ENCODE data around the gene EARS2. TPM values are rescaled to one million over a fixed set of nuclear protein-coding genes. Genes with fewer than 3 reads are reported as not detected.

Gene EARS2
- total RNA-seq (10 to 100 TPM; 16.3 to 22.9 TPM), polyA plus RNA-seq (ENCODE audit: insufficient read length in 6 of 6) (10 to 100 TPM; 21.9 to 27.8 (median 23.6) TPM)
- long read RNA-seq, donor 1, transcript EARS2-201 (9 exons, 3,961 nt) = major isoform, 5 of 7 reads
- long read RNA-seq, donor 1, partial matches to known transcripts = 0 of 7 reads
- long read RNA-seq, donor 1, other reads (novel, unspliced or antisense) = 0 of 7 reads
- long read RNA-seq, donor 2, partial matches to known transcripts = 0 of 3 reads
- long read RNA-seq, donor 2, other reads (novel, unspliced or antisense) = 0 of 3 reads
- long read RNA-seq, donor 3, transcript EARS2-201 (9 exons, 3,961 nt) = major isoform, 7 of 11 reads
- long read RNA-seq, donor 3, partial matches to known transcripts = 0 of 11 reads
- long read RNA-seq, donor 3, other reads (novel, unspliced or antisense) = 0 of 11 reads
- long read RNA-seq, donor 4, partial matches to known transcripts = 1 of 7 reads
- long read RNA-seq, donor 4, other reads (novel, unspliced or antisense) = 1 of 7 reads
- long read RNA-seq, donor 5, partial matches to known transcripts = 7 of 20 reads
- long read RNA-seq, donor 5, other reads (novel, unspliced or antisense) = 11 of 20 reads
- long read RNA-seq, donor 6, transcript EARS2-201 (9 exons, 3,961 nt) = major isoform, 5 of 6 reads
- long read RNA-seq, donor 6, partial matches to known transcripts = 0 of 6 reads
- long read RNA-seq, donor 6, other reads (novel, unspliced or antisense) = 0 of 6 reads
- long read RNA-seq, donor 7, partial matches to known transcripts = 0 of 4 reads
- long read RNA-seq, donor 7, other reads (novel, unspliced or antisense) = 0 of 4 reads
- long read RNA-seq, donor 8, transcript EARS2-201 (9 exons, 3,961 nt) = major isoform, 5 of 45 reads
- long read RNA-seq, donor 8, partial matches to known transcripts = 23 of 45 reads
- long read RNA-seq, donor 8, other reads (novel, unspliced or antisense) = 13 of 45 reads
- long read RNA-seq, donor 9, partial matches to known transcripts = 0 of 1 reads
- long read RNA-seq, donor 9, other reads (novel, unspliced or antisense) = 0 of 1 reads
- long read RNA-seq, donor 10, partial matches to known transcripts = 2 of 9 reads
- long read RNA-seq, donor 10, other reads (novel, unspliced or antisense) = 1 of 9 reads
- long read RNA-seq, donor 11 = 0 reads
- long read RNA-seq, donor 12, partial matches to known transcripts = 0 of 7 reads
- long read RNA-seq, donor 12, other reads (novel, unspliced or antisense) = 0 of 7 reads

GRCh38 chr16:23556881-23557778 is at the start of gene EARS2, which contains the start of gene UBFD1:
TSS of gene EARS2 (minus strand) at chr16:23557350. CDS start at chr16:23557343, 7 bp downstream.
TSS of gene UBFD1 (plus strand) at chr16:23557727. CDS start at chr16:23557743, 16 bp downstream.
- H3K27ac ChIP-seq = peak within 1 kb of the TSS; percentile 71 to 89
- intact Hi-C loops (cut with DNase I) = no loop called here
- H3K27me3 ChIP-seq = no peaks in the 10 kb centered on the region
- H3K36me3 ChIP-seq = peaks cover 0 to 34% of the 10 kb centered on the region in 2 donors
- H3K4me3 ChIP-seq = peak within 1 kb of the TSS; percentile 89 to 96
- H3K9me3 ChIP-seq = no peaks in the 10 kb centered on the region
- TF ChIP-seq CTCF (IDR thresholded peaks at IDR 0.05) = peak; percentile 93 to 98
- H3K4me1 ChIP-seq = peaks cover 14 to 39% of the 10 kb centered on the region in 2 donors
- ATAC-seq (peak; percentile 97), DNase-seq (peak; percentile 96 to 98 (median 98))

GRCh38 chr16:23597003-23597756 is 40.0 kb upstream of the EARS2 start:
- no peak overlapping the region for H3K4me3 ChIP-seq
- H3K27me3 ChIP-seq = no peaks in the 10 kb centered on the region
- H3K4me1 ChIP-seq = peaks cover 11 to 34% of the 10 kb centered on the region in 2 donors
- H3K27ac ChIP-seq = no peak overlapping the region
- peaks cover 0 to 36% of the 10 kb centered on the region in 2 donors for H3K36me3 ChIP-seq
- intact Hi-C loops (cut with DNase I) = no loop called here
- no peak for DNase-seq
- H3K9me3 ChIP-seq = no peaks in the 10 kb centered on the region
- no peak for TF ChIP-seq CTCF (IDR thresholded peaks at IDR 0.05)
- no peak for ATAC-seq

GRCh38 chr16:23595951-23596720 is 39.0 kb upstream of the EARS2 start, which contains the start of gene NDUFAB1:
TSS of gene NDUFAB1 (minus strand) at chr16:23596316. CDS start at chr16:23596290, 26 bp downstream.
- intact Hi-C loops (cut with DNase I) = no loop called here
- H3K27me3 ChIP-seq = no peaks in the 10 kb centered on the region
- H3K4me1 ChIP-seq = peaks cover 11 to 34% of the 10 kb centered on the region in 2 donors
- ATAC-seq = peak; percentile 100
- peak; percentile 100 for TF ChIP-seq CTCF (IDR thresholded peaks at IDR 0.05)
- peak within 1 kb of the TSS; percentile 87 to 99 for H3K4me3 ChIP-seq
- H3K36me3 ChIP-seq = peaks cover 0 to 36% of the 10 kb centered on the region in 2 donors
- peak within 1 kb of the TSS; percentile 19 to 86 for H3K27ac ChIP-seq
- DNase-seq = peak; percentile 81 to 99 (median 92)
- H3K9me3 ChIP-seq = no peaks in the 10 kb centered on the region

Data from left lung (tissue), 14 donors.